ENCODE results near the gene PTPRA. TPM values are rescaled to one million over a fixed set of nuclear protein-coding genes. Genes with fewer than 3 reads are reported as not detected.

PTPRA gene
- total and polyA plus RNA-seq, 2 of the 13 experiments (the other 11 are each of a cell fraction or from before 2014, with no cell fraction given), result 47.2 to 127 TPM

DNA sequence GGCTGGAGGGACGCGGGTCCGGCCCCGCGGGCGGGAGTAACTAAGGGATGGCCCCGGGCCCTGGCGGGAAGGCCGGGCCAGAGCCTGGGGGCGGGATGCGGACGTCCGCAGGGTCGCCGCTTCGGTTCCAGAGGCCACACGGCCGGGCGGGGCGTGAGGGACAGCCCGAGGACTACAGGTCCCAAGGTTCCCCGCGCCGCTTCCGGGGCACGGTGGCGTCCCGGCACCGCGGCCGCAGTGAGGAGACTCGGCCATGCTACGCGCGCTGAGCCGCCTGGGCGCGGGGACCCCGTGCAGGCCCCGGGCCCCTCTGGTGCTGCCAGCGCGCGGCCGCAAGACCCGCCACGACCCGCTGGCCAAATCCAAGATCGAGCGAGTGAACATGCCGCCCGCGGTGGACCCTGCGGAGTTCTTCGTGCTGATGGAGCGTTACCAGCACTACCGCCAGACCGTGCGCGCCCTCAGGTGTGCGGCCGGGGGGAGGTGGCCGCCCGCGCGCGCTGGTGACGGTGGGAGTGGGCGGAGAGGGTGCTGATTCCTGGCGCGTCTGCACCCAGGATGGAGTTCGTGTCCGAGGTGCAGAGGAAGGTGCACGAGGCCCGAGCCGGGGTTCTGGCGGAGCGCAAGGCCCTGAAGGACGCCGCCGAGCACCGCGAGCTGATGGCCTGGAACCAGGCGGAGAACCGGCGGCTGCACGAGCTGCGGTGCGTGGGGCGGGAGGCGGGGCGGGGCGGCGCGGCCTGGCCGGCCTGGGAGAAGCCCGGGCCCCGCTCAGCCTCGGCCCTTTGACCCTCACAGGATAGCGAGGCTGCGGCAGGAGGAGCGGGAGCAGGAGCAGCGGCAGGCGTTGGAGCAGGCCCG lies 172.8 kb downstream of the PTPRA start, which contains the start of gene MRPS26 (continued):
- no peak for TF ChIP-seq NFRKB (IDR thresholded peaks at IDR 0.05)
- no peak; the same call in 1 of the 2 replicates for TF ChIP-seq ZNF335 (CRISPR knock-in tag; IDR thresholded peaks at IDR 0.05)
- TF ChIP-seq AGO1 (IDR thresholded peaks at IDR 0.05; ENCODE audit: low read depth, low read length, poor library complexity, severe bottlenecking), result peak; percentile 80
- peak; percentile 96 for TF ChIP-seq EED (CRISPR knock-in tag; IDR thresholded peaks at IDR 0.05)
- TF ChIP-seq, protein P1, sequence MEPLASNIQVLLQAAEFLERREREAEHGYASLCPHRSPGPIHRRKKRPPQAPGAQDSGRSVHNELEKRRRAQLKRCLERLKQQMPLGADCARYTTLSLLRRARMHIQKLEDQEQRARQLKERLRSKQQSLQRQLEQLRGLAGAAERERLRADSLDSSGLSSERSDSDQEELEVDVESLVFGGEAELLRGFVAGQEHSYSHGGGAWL (CRISPR knock-in tag; IDR thresholded peaks at IDR 0.05), result peak; percentile 81
- TF ChIP-seq NCOA5 (CRISPR knock-in tag; IDR thresholded peaks at IDR 0.05), result no peak
- TF ChIP-seq ZNF512B (CRISPR knock-in tag; IDR thresholded peaks at IDR 0.05; ENCODE audit: borderline replicate concordance), result 0 out of 2 replicates have a peak, but pooled peaks have one; percentile 46
- 0 out of 2 replicates have a peak, but pooled peaks have one; percentile 26 for TF ChIP-seq ZNF839 (CRISPR knock-in tag; IDR thresholded peaks at IDR 0.05; ENCODE audit: borderline replicate concordance)
- TF ChIP-seq BCL6 (CRISPR knock-in tag; IDR thresholded peaks at IDR 0.05), result peak; percentile 45; the same call in 1 of the 2 replicates
- peak; percentile 46; the same call in 1 of the 2 replicates for TF ChIP-seq HOXA5 (CRISPR knock-in tag; IDR thresholded peaks at IDR 0.05)
- 0 out of 2 replicates have a peak, but pooled peaks have one; percentile 26 for TF ChIP-seq ISX (CRISPR knock-in tag; conservative IDR thresholded peaks at IDR 0.05)
- no peak; the same call in 1 of the 2 replicates for TF ChIP-seq NFYB (CRISPR knock-in tag; IDR thresholded peaks at IDR 0.05)
- no peak for TF ChIP-seq PRPF4 (IDR thresholded peaks at IDR 0.05; ENCODE audit: low read depth, low read length, poor library complexity, severe bottlenecking)
- TF ChIP-seq DNMT1 (CRISPR knock-in tag; IDR thresholded peaks at IDR 0.05), result peak; percentile 62
- TF ChIP-seq ETV5 (CRISPR knock-in tag; IDR thresholded peaks at IDR 0.05; ENCODE audit: borderline replicate concordance), result peak; percentile 93
- TF ChIP-seq SNAI1 (CRISPR knock-in tag; IDR thresholded peaks at IDR 0.05; ENCODE audit: borderline replicate concordance), result peak; percentile 26; the same call in 1 of the 2 replicates
- TF ChIP-seq ZNF24 (IDR thresholded peaks at IDR 0.05), result no peak
- peak; percentile 86; the same call in 1 of the 2 replicates for TF ChIP-seq ZNF101 (CRISPR knock-in tag; IDR thresholded peaks at IDR 0.05; ENCODE audit: borderline replicate concordance, low read depth)
- TF ChIP-seq, protein P2, sequence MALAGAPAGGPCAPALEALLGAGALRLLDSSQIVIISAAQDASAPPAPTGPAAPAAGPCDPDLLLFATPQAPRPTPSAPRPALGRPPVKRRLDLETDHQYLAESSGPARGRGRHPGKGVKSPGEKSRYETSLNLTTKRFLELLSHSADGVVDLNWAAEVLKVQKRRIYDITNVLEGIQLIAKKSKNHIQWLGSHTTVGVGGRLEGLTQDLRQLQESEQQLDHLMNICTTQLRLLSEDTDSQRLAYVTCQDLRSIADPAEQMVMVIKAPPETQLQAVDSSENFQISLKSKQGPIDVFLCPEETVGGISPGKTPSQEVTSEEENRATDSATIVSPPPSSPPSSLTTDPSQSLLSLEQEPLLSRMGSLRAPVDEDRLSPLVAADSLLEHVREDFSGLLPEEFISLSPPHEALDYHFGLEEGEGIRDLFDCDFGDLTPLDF (CRISPR knock-in tag; IDR thresholded peaks at IDR 0.05), result peak; percentile 91
- no peak for TF ChIP-seq FOXJ3 (CRISPR knock-in tag; IDR thresholded peaks at IDR 0.05; ENCODE audit: borderline replicate concordance)
- TF ChIP-seq, protein P3, sequence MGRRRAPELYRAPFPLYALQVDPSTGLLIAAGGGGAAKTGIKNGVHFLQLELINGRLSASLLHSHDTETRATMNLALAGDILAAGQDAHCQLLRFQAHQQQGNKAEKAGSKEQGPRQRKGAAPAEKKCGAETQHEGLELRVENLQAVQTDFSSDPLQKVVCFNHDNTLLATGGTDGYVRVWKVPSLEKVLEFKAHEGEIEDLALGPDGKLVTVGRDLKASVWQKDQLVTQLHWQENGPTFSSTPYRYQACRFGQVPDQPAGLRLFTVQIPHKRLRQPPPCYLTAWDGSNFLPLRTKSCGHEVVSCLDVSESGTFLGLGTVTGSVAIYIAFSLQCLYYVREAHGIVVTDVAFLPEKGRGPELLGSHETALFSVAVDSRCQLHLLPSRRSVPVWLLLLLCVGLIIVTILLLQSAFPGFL (CRISPR knock-in tag; IDR thresholded peaks at IDR 0.05), result peak; percentile 95
- TF ChIP-seq ZNF672 (CRISPR knock-in tag; IDR thresholded peaks at IDR 0.05), result peak; percentile 80; the same call in 1 of the 2 replicates
- TF ChIP-seq ZNF441 (CRISPR knock-in tag; IDR thresholded peaks at IDR 0.05; ENCODE audit: borderline replicate concordance), result peak; percentile 25; the same call in 1 of the 2 replicates
- TF ChIP-seq SOX13 (IDR thresholded peaks at IDR 0.05), result peak; percentile 26; the same call in 1 of the 2 replicates
- TF ChIP-seq SOX13 (CRISPR knock-in tag; conservative IDR thresholded peaks at IDR 0.05 in 1 of 2, IDR thresholded peaks at IDR 0.05 in 1 of 2), result no peak; a peak in 1 of 4 replicates
